IPS DF 4.7 (cell line): ENCODE data around the gene MAN1B1.

Experiments
- DNase-seq: peaks from one replicate; pipeline ENCODE4 v3.0.0-alpha.2; 2013; ENCODE audit warnings: low spot score; ENCODE audit errors: extremely low read depth

The MAN1B1 gene

GRCh38 chr9:137084526-137084925, 2.3 kb upstream of the MAN1B1 start:
- DNase-seq = no peak

- no peak for DNase-seq
Observed at GRCh38 chr9:137085920-137086530, 760 bp upstream of the MAN1B1 start.

- no peak for DNase-seq
Observed at GRCh38 chr9:137087409-137087925, 682 bp downstream of the MAN1B1 start.

GRCh38 chr9:137088121-137088520, 1.3 kb downstream of the MAN1B1 start:
- no peak for DNase-seq

- DNase-seq = no peak
Observed at GRCh38 chr9:137089232-137089947, 2.6 kb downstream of the MAN1B1 start.

GRCh38 chr9:137095664-137096517, 9.1 kb downstream of the MAN1B1 start:
- DNase-seq = no peak

GRCh38 chr9:137096785-137097546, 10.2 kb downstream of the MAN1B1 start:
- no peak for DNase-seq

- DNase-seq = no peak
Observed at GRCh38 chr9:137097761-137098462, 11.1 kb downstream of the MAN1B1 start.

GRCh38 chr9:137099231-137099630, 12.4 kb downstream of the MAN1B1 start:
- no peak for DNase-seq

GRCh38 chr9:137103206-137103999, 16.6 kb downstream of the MAN1B1 start:
- DNase-seq = no peak

- DNase-seq = no peak
Observed at GRCh38 chr9:137105814-137106661, 19.3 kb downstream of the MAN1B1 start.

- no peak for DNase-seq
Observed at GRCh38 chr9:137106662-137107250, 20.0 kb downstream of the MAN1B1 start.

- no peak for DNase-seq
Observed at GRCh38 chr9:137107312-137107921, 20.6 kb downstream of the MAN1B1 start.

GRCh38 chr9:137107982-137108381, 21.2 kb downstream of the MAN1B1 start:
- DNase-seq = no peak

- DNase-seq = no peak
Observed at GRCh38 chr9:137108608-137109249, 21.9 kb downstream of the MAN1B1 start.

GRCh38 chr9:137109250-137110146, 22.7 kb downstream of the MAN1B1 start:
- no peak for DNase-seq
